ENCODE measurements around the gene TUBA1A.
"Not testable (repeated sequence)": the region's sequence is repeated elsewhere in the genome, so short reads cannot be mapped to it uniquely, and the experiment has no call there.

GRCh38 chr12:49183214-49183950 lies 5.5 kb downstream of the TUBA1A start:
- TF ChIP-seq CTCF (IDR thresholded peaks at IDR 0.05); POLR2A (IDR thresholded peaks at IDR 0.05); EP300 (IDR thresholded peaks at IDR 0.05; ENCODE audit: low read depth); POLR2AphosphoS5 (IDR thresholded peaks at IDR 0.05): not testable (repeated sequence)
